Measurements from ENCODE around the gene DENND4C.
"Not testable (repeated sequence)": the region's sequence is repeated elsewhere in the genome, so short reads cannot be mapped to it uniquely, and the experiment has no call there.

DENND4C gene

GRCh38 chr9:19243366-19244033 is 13.0 kb downstream of the DENND4C start:
- Mint-ChIP-seq H3K4me3 (no peak overlapping the region), H3K4me1 (peaks cover 39% of the 10 kb centered on the region), H3K27ac (no peak overlapping the region), H3K9me3 (no peaks in the 10 kb centered on the region), H3K27me3 (no peaks in the 10 kb centered on the region)
- DNase-seq (no peak), ATAC-seq (no peak)

GRCh38 chr9:19246891-19247290 is 16.4 kb downstream of the DENND4C start:
- Mint-ChIP-seq H3K27ac (no peak overlapping the region), H3K27me3 (no peaks in the 10 kb centered on the region), H3K4me3 (no peak overlapping the region), H3K4me1 (peaks cover 48% of the 10 kb centered on the region), H3K9me3 (no peaks in the 10 kb centered on the region)
- no peak for DNase-seq
- no peak for ATAC-seq

GRCh38 chr9:19247420-19247819 is 16.9 kb downstream of the DENND4C start:
- H3K27me3 Mint-ChIP-seq = no peaks in the 10 kb centered on the region
- no peak overlapping the region for H3K27ac Mint-ChIP-seq
- no peak overlapping the region for H3K4me3 Mint-ChIP-seq
- H3K4me1 Mint-ChIP-seq = peaks cover 53% of the 10 kb centered on the region
- no peak for ATAC-seq
- H3K9me3 Mint-ChIP-seq = no peaks in the 10 kb centered on the region
- no peak for DNase-seq

GRCh38 chr9:19250346-19250745 is 19.9 kb downstream of the DENND4C start:
- ATAC-seq, H3K27me3 Mint-ChIP-seq, DNase-seq, H3K9me3 Mint-ChIP-seq, H3K4me3 Mint-ChIP-seq: not testable (repeated sequence)
- H3K4me1 Mint-ChIP-seq = peaks cover 68% of the 10 kb centered on the region
- peak overlapping the region in 1 of 2 donors; percentile 42 for H3K27ac Mint-ChIP-seq

GRCh38 chr9:19251203-19251602 is 20.7 kb downstream of the DENND4C start:
- peaks cover 62% of the 10 kb centered on the region for H3K4me1 Mint-ChIP-seq
- H3K9me3 Mint-ChIP-seq, DNase-seq, ATAC-seq, H3K4me3 Mint-ChIP-seq, H3K27me3 Mint-ChIP-seq: not testable (repeated sequence)
- peak overlapping the region in 1 of 2 donors; percentile 4 for H3K27ac Mint-ChIP-seq

- H3K4me1 Mint-ChIP-seq = peaks cover 62% of the 10 kb centered on the region
- not testable (repeated sequence) for ATAC-seq, DNase-seq, H3K9me3 Mint-ChIP-seq, H3K4me3 Mint-ChIP-seq, H3K27me3 Mint-ChIP-seq
- H3K27ac Mint-ChIP-seq = peak overlapping the region in 1 of 2 donors; percentile 19
These were observed 21.1 kb downstream of the DENND4C start for GRCh38 chr9:19251622-19252021.

GRCh38 chr9:19252174-19252884 is 21.8 kb downstream of the DENND4C start:
- no peaks in the 10 kb centered on the region for H3K9me3 Mint-ChIP-seq
- H3K4me1 Mint-ChIP-seq = peaks cover 69% of the 10 kb centered on the region
- H3K27ac Mint-ChIP-seq = peak overlapping the region in 1 of 2 donors; percentile 13
- H3K4me3 Mint-ChIP-seq = no peak overlapping the region
- ATAC-seq (no peak), DNase-seq (no peak)
- no peaks in the 10 kb centered on the region for H3K27me3 Mint-ChIP-seq

GRCh38 chr9:19252885-19253219 is 22.4 kb downstream of the DENND4C start:
- ATAC-seq (no peak), DNase-seq (no peak)
- H3K4me1 Mint-ChIP-seq = peaks cover 67% of the 10 kb centered on the region
- no peak overlapping the region for H3K27ac Mint-ChIP-seq
- H3K27me3 Mint-ChIP-seq = no peaks in the 10 kb centered on the region
- H3K9me3 Mint-ChIP-seq = no peaks in the 10 kb centered on the region
- H3K4me3 Mint-ChIP-seq = no peak overlapping the region

GRCh38 chr9:19255112-19255511 is 24.6 kb downstream of the DENND4C start:
- Mint-ChIP-seq H3K4me1 (peaks cover 56% of the 10 kb centered on the region), H3K9me3 (no peaks in the 10 kb centered on the region), H3K4me3 (no peak overlapping the region), H3K27ac (no peak overlapping the region), H3K27me3 (no peaks in the 10 kb centered on the region)
- DNase-seq (no peak), ATAC-seq (no peak)

- no peak for ATAC-seq
- Mint-ChIP-seq H3K9me3 (no peaks in the 10 kb centered on the region), H3K4me1 (peaks cover 55% of the 10 kb centered on the region), H3K4me3 (no peak overlapping the region), H3K27ac (no peak overlapping the region), H3K27me3 (no peaks in the 10 kb centered on the region)
- DNase-seq = no peak
These were observed 25.3 kb downstream of the DENND4C start for GRCh38 chr9:19255821-19256220.

GRCh38 chr9:19259665-19260255 is 29.3 kb downstream of the DENND4C start:
- H3K27ac Mint-ChIP-seq, ATAC-seq, H3K4me3 Mint-ChIP-seq, H3K9me3 Mint-ChIP-seq, DNase-seq, H3K27me3 Mint-ChIP-seq: not testable (repeated sequence)
- H3K4me1 Mint-ChIP-seq = peaks cover 36% of the 10 kb centered on the region

GRCh38 chr9:19265602-19266001 is 35.1 kb downstream of the DENND4C start:
- not testable (repeated sequence) for H3K4me3 Mint-ChIP-seq, H3K27ac Mint-ChIP-seq, H3K27me3 Mint-ChIP-seq, H3K9me3 Mint-ChIP-seq, DNase-seq, ATAC-seq
- H3K4me1 Mint-ChIP-seq = peaks cover 67% of the 10 kb centered on the region

- H3K27me3 Mint-ChIP-seq, H3K27ac Mint-ChIP-seq, DNase-seq, H3K9me3 Mint-ChIP-seq: not testable (repeated sequence)
- Mint-ChIP-seq H3K4me1 (peaks cover 57% of the 10 kb centered on the region), H3K4me3 (peak overlapping the region; percentile 25 to 35)
- peak; percentile 91 for ATAC-seq
These were observed 36.4 kb downstream of the DENND4C start for GRCh38 chr9:19266778-19267384.

GRCh38 chr9:19269582-19269981 is 39.1 kb downstream of the DENND4C start:
- no peak for ATAC-seq
- Mint-ChIP-seq H3K27me3 (no peaks in the 10 kb centered on the region), H3K4me3 (no peak overlapping the region), H3K9me3 (peaks cover 0 to 7% of the 10 kb centered on the region in 2 donors), H3K4me1 (peaks cover 47% of the 10 kb centered on the region), H3K27ac (no peak overlapping the region)
- no peak for DNase-seq

- peaks cover 42% of the 10 kb centered on the region for H3K4me1 Mint-ChIP-seq
- no peaks in the 10 kb centered on the region for H3K27me3 Mint-ChIP-seq
- DNase-seq (no peak), ATAC-seq (no peak)
- H3K9me3 Mint-ChIP-seq = peaks cover 0 to 7% of the 10 kb centered on the region in 2 donors
- no peak overlapping the region for H3K4me3 Mint-ChIP-seq
- H3K27ac Mint-ChIP-seq = no peak overlapping the region
These were observed 40.0 kb downstream of the DENND4C start for GRCh38 chr9:19270421-19270949.

- no peak for DNase-seq
- Mint-ChIP-seq H3K4me3 (no peak overlapping the region), H3K27ac (no peak overlapping the region), H3K27me3 (no peaks in the 10 kb centered on the region), H3K4me1 (peaks cover 42% of the 10 kb centered on the region), H3K9me3 (peaks cover 0 to 7% of the 10 kb centered on the region in 2 donors)
- ATAC-seq = no peak
These were observed 40.6 kb downstream of the DENND4C start for GRCh38 chr9:19271081-19271480.

Data from stimulated activated naive CD8-positive, alpha-beta T cell treated with anti-CD3 and anti-CD28 coated beads, Interleukin-15, amount 100 ng/mL, for 72 hours (primary cell).